GM19043 (cell line): ENCODE measurements around the gene PGA5.
A peak's percentile ranks its signal among the peaks of the same experiment; 100 is the strongest.

Experiments
- ATAC-seq: cut with Tn5 transposase; IDR thresholded peaks from one replicate; pipeline ENCODE4 v1.9.1; 2021; ENCODE audit warnings: low read depth; ENCODE audit not compliant: unreplicated experiment

Gene PGA5

GRCh38 chr11:61292356-61292755 lies 51.4 kb downstream of the PGA5 start:
- ATAC-seq, result no peak

- peak; percentile 23 for ATAC-seq
Measured at GRCh38 chr11:61293867-61294716, 53.1 kb downstream of the PGA5 start.

GRCh38 chr11:61294717-61295595 lies 54.0 kb downstream of the PGA5 start, which contains the start of gene VWCE:
Gene VWCE, minus strand, starts transcription at chr11:61295316. Its CDS starts 279 bp downstream, at chr11:61295037.
- peak; percentile 72 for ATAC-seq

- no peak for ATAC-seq
Measured at GRCh38 chr11:61295596-61295926, 54.6 kb downstream of the PGA5 start.

GRCh38 chr11:61297341-61297740 lies 56.4 kb downstream of the PGA5 start:
- no peak for ATAC-seq

GRCh38 chr11:61297746-61298145 lies 56.8 kb downstream of the PGA5 start:
- no peak for ATAC-seq

- no peak for ATAC-seq
Measured at GRCh38 chr11:61298663-61299244, 57.8 kb downstream of the PGA5 start.
